ENCODE results near the gene SSTR5. TPM values are rescaled to one million over a fixed set of nuclear protein-coding genes. Genes with fewer than 3 reads are reported as not detected.
"Not testable (repeated sequence)": the region's sequence is repeated elsewhere in the genome, so short reads cannot be mapped to it uniquely, and the experiment has no call there.

The SSTR5 gene
- total and polyA plus RNA-seq, 12 donors: 0.17 to 14.4 (median 2.5) TPM; not detected in 2

GRCh38 chr16:1082952-1083675, 10.6 kb downstream of the SSTR5 start:
- Histone ChIP-seq H3K4me1 (replicated peaks in 1 of 2) (peaks cover 0 to 8% of the 10 kb centered on the region in 2 donors), H3K27ac (no peak overlapping the region), H3K36me3 (replicated peaks in 1 of 2) (no peaks in the 10 kb centered on the region), H3K27me3 (no peaks in the 10 kb centered on the region), H3K4me3 (no peak overlapping the region), H3K9me3 (replicated peaks in 1 of 3) (peaks cover 0 to 8% (median 0%) of the 10 kb centered on the region in 3 donors)
- intact Hi-C loops (cut with DNase I): no loop called here
- no peak for TF ChIP-seq POLR2A (IDR thresholded peaks at IDR 0.05)
- TF ChIP-seq CTCF (IDR thresholded peaks at IDR 0.05): no peak
- DNase-seq: peak in 5 of 7 donors; percentile 44 to 68 (median 56)
- WGBS, 4 donors: 34 to 50% (median 37%) methylated on average over 11 to 34 of the region's 34 CpGs

GRCh38 chr16:1084971-1085370, 12.4 kb downstream of the SSTR5 start:
- TF ChIP-seq POLR2A (IDR thresholded peaks at IDR 0.05) (no peak), CTCF (IDR thresholded peaks at IDR 0.05) (no peak)
- no peaks in the 10 kb centered on the region for H3K36me3 ChIP-seq (replicated peaks in 1 of 2)
- no peaks in the 10 kb centered on the region for H3K27me3 ChIP-seq
- H3K9me3 ChIP-seq (replicated peaks in 1 of 3): peaks cover 0 to 8% (median 0%) of the 10 kb centered on the region in 3 donors
- H3K4me3 ChIP-seq: no peak overlapping the region
- peaks cover 0 to 7% of the 10 kb centered on the region in 2 donors for H3K4me1 ChIP-seq (replicated peaks in 1 of 2)
- DNase-seq: no peak
- WGBS, 4 donors: 89 to 95% (median 92%) methylated on average over 5 to 6 of the region's 6 CpGs
- H3K27ac ChIP-seq: no peak overlapping the region
- intact Hi-C loops (cut with DNase I): no loop called here

GRCh38 chr16:1086443-1086842, 13.9 kb downstream of the SSTR5 start:
- intact Hi-C loops (cut with DNase I); H3K27ac ChIP-seq; H3K27me3 ChIP-seq; H3K4me1 ChIP-seq (replicated peaks in 1 of 2); H3K4me3 ChIP-seq; DNase-seq; H3K36me3 ChIP-seq (replicated peaks in 1 of 2); H3K9me3 ChIP-seq (replicated peaks in 1 of 3): not testable (repeated sequence)
- WGBS, 4 donors: 76 to 91% (median 84%) methylated on average over 7 to 10 of the region's 10 CpGs

- TF ChIP-seq POLR2A (IDR thresholded peaks at IDR 0.05) (no peak), CTCF (IDR thresholded peaks at IDR 0.05) (no peak)
- no peaks in the 10 kb centered on the region for H3K27me3 ChIP-seq
- intact Hi-C loops (cut with DNase I): no loop called here
- no peak for DNase-seq
- H3K27ac ChIP-seq: no peak overlapping the region
- H3K4me3 ChIP-seq: no peak overlapping the region
- H3K4me1 ChIP-seq (replicated peaks in 1 of 2): peaks cover 0 to 9% of the 10 kb centered on the region in 2 donors
- H3K9me3 ChIP-seq (replicated peaks in 1 of 3): peaks cover 0 to 8% (median 0%) of the 10 kb centered on the region in 3 donors
- 67 to 74% (median 71%) methylated on average over 23 to 40 of the region's 40 CpGs for WGBS, 4 donors
- H3K36me3 ChIP-seq (replicated peaks in 1 of 2): no peaks in the 10 kb centered on the region
Measured at GRCh38 chr16:1088295-1089170, 16.0 kb downstream of the SSTR5 start.
